ENCODE results near the gene E2F4. TPM values are rescaled to one million over a fixed set of nuclear protein-coding genes. Genes with fewer than 3 reads are reported as not detected.
A peak's percentile ranks its signal among the peaks of the same experiment; 100 is the strongest.

Gene E2F4
- total and polyA plus RNA-seq, 8 donors: 14.8 to 61.3 (median 22.8) TPM

- Histone ChIP-seq H3K4me3 (no peak overlapping the region), H3K27me3 (no peaks in the 10 kb centered on the region), H3K9me3 (no peaks in the 10 kb centered on the region), H3K4me1 (peaks cover 5 to 19% (median 9%) of the 10 kb centered on the region in 3 donors), H3K36me3 (no peaks in the 10 kb centered on the region), H3K27ac (no peak overlapping the region)
- intact Hi-C loops (cut with DNase I): loop anchor here in 1 of 3 donors (10.0 kb wide), 1 partner anchor 191 kb away; no protein-coding TSS in a partner anchor
- TF ChIP-seq CTCF (IDR thresholded peaks at IDR 0.05): no peak
- no peak for FAIRE-seq
- 70 to 78% methylated on average over 14 to 18 of the region's 18 CpGs for WGBS, 2 donors
- peak in 4 of 6 donors; percentile 3 to 62 (median 38) for DNase-seq
- no peak for ATAC-seq
Observed at GRCh38 chr16:67166110-67166547, 25.8 kb upstream of the E2F4 start.

- no peak for FAIRE-seq
- ATAC-seq: no peak
- TF ChIP-seq CTCF (IDR thresholded peaks at IDR 0.05): no peak
- Histone ChIP-seq H3K4me1 (peaks cover 5 to 16% (median 9%) of the 10 kb centered on the region in 3 donors), H3K27ac (no peak overlapping the region), H3K36me3 (no peaks in the 10 kb centered on the region), H3K27me3 (no peaks in the 10 kb centered on the region), H3K4me3 (no peak overlapping the region), H3K9me3 (no peaks in the 10 kb centered on the region)
- DNase-seq: no peak
- intact Hi-C loops (cut with DNase I): loop anchor here in 1 of 3 donors (10.0 kb wide), 1 partner anchor 192 kb away; no protein-coding TSS in a partner anchor
- WGBS, 2 donors: 81 to 88% methylated on average over 5 of the region's 5 CpGs
Observed at GRCh38 chr16:67166598-67167168, 25.3 kb upstream of the E2F4 start.

- intact Hi-C loops (cut with DNase I): loop anchor here in 1 of 3 donors (10.0 kb wide), 1 partner anchor 193 kb away; no protein-coding TSS in a partner anchor
- no peak for FAIRE-seq
- H3K27me3 ChIP-seq: no peaks in the 10 kb centered on the region
Observed at GRCh38 chr16:67167588-67167987, 24.4 kb upstream of the E2F4 start.

GRCh38 chr16:67169011-67169451, 22.9 kb upstream of the E2F4 start:
- Histone ChIP-seq H3K27ac (no peak overlapping the region), H3K36me3 (no peaks in the 10 kb centered on the region), H3K4me1 (peaks cover 0 to 18% (median 9%) of the 10 kb centered on the region in 3 donors), H3K4me3 (no peak overlapping the region), H3K27me3 (no peaks in the 10 kb centered on the region), H3K9me3 (no peaks in the 10 kb centered on the region)
- DNase-seq (peak in 1 of 6 donors; percentile 26), ATAC-seq (no peak), FAIRE-seq (no peak)
- WGBS, 2 donors: 71 to 72% methylated on average over 9 of the region's 9 CpGs
- no peak for TF ChIP-seq CTCF (IDR thresholded peaks at IDR 0.05)
- intact Hi-C loops (cut with DNase I): loop anchor here in 1 of 3 donors (10.0 kb wide), 1 partner anchor 194 kb away; no protein-coding TSS in a partner anchor

More at GRCh38 chr16:67167588-67167987, 24.4 kb upstream of the E2F4 start:
- no peaks in the 10 kb centered on the region for H3K9me3 ChIP-seq
- 93 to 95% methylated on average over 7 of the region's 7 CpGs for whole genome bisulfite sequencing, 2 donors
- peaks cover 5 to 16% (median 9%) of the 10 kb centered on the region in 3 donors for H3K4me1 ChIP-seq
- no peak overlapping the region for H3K27ac ChIP-seq
- no peak for ATAC-seq
- no peak overlapping the region for H3K4me3 ChIP-seq
- no peaks in the 10 kb centered on the region for H3K36me3 ChIP-seq
- peak in 2 of 6 donors; percentile 12 to 71 for DNase-seq
- no peak for TF ChIP-seq CTCF (IDR thresholded peaks at IDR 0.05)

Data from pancreas (tissue), 10 donors.